GM11168 (cell line): ENCODE measurements around the gene U2AF2.
"Not testable (repeated sequence)": the region's sequence is repeated elsewhere in the genome, so short reads cannot be mapped to it uniquely, and the experiment has no call there.

Experiments
- in situ Hi-C: fragments of 300-500 bp; cut with MboI; formaldehyde crosslinking; loops from one replicate; pipeline ENCODE4 v1.12.0; 2022; ENCODE audit warnings: low sequenced_read_pairs; ENCODE audit not compliant: unreplicated experiment

U2AF2 gene

DNA sequence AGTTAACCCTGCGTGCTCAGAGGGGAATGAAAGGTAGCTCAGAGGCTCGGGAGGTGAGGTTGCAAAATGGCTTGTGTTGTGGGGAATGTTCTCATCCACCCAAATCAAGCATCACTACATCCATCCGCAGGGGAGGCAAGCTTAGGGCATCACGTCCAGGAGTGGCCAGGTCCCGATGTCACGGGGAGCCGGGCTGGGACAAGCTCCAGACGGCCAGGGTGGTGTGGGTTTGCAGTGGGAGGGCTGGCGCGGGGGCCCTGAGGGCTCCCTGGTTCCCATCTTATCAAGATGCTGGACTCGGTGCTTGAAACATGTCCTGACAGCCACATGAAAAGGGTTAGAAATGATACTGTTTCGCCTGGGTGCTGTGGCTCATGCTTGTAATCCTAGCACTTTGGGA lies 46.0 kb downstream of the U2AF2 start:
- in situ Hi-C loops: no loop called here

DNA sequence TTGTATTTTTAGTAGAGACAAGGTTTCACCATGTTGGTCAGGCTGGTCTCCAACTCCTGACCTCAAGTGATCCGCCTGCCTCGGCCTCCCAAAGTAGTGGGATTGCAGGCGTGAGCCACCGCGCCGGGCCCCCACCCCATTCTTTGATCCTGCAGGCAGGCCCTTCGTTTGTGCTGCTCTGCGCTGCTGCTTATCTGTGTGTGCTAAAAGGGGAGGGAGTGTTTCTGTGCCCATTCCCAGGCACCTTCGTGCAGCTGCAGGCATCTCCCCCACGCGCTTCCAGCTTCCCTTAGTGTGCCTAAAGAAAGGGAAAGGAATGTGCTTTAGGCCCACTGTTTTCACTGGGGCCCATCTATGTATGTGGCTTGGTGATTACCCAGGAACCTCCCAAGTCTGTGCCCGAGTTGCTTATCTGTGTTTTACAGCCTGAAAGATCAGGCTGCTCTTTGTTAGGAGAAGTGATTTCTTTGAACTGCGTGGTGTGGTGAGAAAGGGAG lies 47.3 kb downstream of the U2AF2 start:
- in situ Hi-C loops: no loop called here

DNA sequence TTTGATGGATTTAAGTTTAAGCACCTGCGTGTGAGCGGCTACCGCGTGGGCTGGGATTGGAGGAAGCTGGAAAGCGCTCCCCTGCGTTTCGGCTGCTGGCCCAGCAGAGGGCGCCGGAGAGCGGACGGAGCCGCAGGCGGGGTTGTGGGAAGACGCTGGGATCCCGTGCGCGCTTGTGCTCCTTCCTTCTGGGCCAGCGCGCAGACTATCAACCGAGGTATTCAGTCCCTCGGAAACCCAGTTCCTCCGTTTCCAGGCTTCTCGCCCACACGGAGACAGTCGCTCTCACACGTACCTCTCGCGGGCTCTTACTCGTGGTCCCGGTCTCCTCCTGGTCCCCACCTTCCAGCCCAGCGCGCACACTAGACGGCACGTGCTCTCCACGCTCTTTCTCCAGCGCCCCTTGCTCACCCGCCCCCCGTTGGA lies 49.0 kb downstream of the U2AF2 start:
- in situ Hi-C loops: no loop called here

DNA sequence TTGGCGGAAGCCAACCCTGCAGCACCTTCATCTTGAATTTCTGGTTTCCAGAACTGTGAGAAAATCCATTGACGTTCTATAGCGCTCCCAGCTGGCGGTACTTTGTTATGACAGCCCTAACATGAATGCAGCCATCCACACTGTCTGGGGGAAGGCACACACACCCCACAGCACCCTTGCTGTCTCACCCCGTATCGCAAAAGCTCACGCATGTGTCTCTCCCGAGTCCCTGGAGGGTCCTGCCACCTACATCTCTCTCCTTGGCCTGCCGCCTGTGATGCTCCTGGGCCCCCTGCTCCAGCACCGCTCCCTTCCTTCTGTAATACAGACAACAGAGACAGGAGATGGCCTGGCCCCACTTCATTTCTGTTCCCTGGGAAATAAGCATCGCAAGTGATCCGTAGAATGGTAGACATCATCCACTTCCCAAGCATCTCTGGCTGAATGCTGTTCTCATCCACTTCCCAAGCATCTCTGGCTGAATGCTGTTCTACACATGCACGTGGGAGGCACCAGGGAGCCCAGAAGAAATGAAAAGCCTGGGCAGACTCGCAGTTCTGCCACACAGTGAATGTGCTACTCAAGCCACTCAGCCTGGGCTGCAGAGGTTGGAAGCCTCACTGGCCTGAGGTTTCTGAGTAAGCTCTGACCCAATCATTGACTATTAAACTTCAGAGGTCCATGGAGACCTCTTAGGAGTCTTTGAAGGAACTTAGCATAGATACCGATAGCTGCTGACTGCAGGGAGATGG lies 49.8 kb downstream of the U2AF2 start:
- in situ Hi-C loops: no loop called here

DNA sequence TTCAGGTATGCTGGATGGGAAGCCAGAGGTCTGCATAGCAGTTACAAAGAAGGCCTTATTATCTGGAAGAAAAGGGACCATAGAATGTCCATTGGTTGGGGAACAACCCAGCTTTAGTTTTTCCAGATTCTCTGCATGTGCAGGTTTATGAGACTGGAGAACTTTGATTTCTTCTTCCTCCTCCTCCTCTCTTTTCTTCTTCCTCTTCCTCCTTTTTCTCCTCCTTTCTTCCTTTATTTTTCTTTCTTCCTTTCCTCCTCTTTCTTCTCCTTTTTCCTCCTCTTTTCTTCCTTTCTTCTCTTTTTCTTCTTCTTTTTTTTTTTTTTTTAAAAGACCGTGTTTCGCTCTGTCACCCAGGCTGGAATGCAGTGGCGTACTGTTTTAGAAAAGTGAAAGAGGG lies 51.1 kb downstream of the U2AF2 start:
- in situ Hi-C loops: no loop called here

DNA sequence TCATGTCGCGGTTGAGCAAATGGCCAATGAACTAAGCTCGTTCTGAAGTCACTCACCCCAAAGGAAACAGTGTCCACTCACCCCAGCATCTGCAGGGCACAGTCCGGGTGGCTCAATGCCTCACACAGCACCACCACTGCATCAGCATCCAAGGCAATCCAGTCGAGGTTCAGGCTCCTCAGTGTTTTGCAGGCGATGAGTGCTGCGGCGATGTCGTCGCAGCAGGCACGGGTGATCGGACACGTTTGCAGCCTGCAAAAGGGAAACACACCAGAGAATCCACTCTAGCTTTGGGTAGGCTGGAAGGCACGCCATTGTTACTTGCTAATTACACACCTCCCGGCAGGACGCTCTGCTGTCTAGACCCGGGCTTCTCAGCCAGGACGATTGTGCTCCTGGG lies 56.9 kb downstream of the U2AF2 start:
- in situ Hi-C loops: no loop called here

DNA sequence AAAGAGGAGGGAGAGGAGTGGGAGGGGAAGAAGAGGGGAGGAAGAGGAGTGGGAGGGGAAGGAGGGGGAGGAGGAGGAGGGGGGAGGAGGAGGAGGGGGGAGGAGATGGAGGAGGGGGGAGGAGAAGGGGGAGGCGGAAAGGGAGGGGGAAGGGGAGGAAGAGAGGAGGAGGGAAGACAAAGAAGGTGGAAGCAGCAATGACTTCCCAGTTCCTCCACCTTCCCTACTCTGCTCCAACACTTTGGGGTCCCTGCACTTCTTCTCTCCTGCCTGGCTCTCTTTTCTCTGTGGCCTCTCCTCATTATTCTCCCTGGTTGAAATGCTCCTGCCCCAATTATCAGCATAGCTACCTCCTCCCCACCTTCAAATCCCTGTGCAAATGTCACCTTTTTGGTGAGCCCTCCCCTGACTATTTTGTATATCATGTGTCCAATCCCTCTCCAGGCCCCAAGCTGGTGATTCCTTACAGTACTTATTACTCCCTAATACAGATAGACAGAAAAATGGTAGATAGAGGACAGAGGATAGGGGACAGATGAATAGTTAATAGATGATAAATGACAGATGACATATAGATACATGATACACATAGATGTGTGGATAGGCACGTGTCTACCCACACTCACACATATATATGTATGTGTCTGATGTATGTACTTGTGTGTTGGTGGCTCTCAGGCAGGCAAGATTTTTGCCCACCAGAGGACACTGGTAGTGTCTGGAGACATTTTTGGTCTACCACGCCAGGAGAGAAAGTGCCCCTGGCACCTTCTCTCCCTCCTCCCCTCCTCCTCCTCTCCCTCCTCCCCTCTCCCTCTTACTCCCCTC lies 58.2 kb downstream of the U2AF2 start:
- in situ Hi-C loops: no loop called here

DNA sequence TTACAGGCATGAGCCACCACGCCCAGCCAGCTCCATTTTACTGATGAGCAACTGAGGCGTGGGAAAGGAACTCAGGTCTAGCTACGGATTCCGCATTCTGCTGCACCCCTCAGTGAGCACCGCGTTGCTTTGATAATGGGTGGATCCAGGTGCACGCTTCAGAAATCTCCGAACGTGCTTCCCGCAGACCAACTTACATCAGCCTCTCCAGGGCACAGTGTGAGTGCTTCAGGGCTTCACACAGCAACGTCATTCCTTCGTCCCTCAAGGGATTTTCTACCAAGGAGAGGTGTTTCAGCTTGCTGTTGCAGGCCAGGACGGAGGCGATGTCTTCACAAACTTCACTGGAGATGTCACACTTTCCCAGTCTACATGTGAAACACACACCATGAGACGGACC lies 61.7 kb downstream of the U2AF2 start:
- in situ Hi-C loops: no loop called here

DNA sequence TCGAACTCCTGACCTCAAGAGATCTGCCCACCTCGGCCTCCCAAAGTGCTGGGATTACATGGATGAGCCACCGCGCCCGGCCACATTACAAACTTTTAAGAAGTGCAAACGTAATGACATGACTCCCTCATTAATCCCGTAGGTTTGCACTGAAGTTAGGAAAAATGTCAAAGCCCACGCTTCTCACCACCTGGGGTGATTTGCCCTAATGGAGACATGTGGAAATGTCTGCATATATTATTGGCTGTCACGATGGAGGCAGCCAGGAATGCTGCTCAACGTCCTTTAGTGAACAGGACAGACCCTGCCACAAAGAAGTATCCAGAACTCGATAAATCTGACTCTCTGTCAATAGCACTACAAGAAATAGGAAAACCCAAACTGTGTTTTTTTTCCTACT lies 62.4 kb downstream of the U2AF2 start:
- in situ Hi-C loops: no loop called here

DNA sequence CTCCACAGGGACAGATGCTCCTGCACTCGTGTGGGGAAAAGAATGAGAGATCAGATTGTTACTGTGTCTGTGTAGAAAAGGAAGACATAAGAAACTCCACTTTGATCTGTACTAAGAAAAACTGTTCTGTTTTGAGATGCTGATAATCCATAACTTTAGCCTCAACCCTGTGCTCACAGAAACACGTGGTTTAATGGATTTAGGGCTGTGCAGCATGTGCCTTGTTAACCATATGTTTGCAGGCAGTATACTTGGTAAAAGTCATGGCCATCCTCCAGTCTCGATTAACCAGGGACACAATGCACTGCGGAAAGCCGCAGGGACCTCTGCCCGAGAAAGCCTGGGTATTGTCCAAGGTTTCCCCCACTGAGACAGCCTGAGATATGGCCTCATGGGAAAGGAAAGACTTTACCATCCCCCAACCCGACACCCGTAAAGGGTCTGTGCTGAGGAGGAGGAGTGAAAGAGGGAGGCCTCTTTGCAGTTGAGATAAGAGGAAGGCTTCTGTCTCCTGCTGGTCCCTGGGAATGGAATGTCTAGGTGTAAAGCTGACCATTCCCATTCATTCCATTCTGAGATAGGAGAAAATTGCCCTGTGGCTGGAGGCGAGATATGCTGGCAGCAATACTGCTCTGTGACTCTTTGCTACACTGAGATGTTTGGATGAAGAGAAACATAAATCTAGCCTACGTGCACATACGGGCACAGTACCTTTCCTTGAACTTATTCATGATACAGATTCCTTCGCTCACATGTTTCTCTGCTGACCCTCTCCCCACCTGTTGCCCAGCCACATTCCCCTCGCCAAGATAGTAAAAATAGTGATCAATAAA lies 63.3 kb downstream of the U2AF2 start:
- in situ Hi-C loops: not testable (repeated sequence)

DNA sequence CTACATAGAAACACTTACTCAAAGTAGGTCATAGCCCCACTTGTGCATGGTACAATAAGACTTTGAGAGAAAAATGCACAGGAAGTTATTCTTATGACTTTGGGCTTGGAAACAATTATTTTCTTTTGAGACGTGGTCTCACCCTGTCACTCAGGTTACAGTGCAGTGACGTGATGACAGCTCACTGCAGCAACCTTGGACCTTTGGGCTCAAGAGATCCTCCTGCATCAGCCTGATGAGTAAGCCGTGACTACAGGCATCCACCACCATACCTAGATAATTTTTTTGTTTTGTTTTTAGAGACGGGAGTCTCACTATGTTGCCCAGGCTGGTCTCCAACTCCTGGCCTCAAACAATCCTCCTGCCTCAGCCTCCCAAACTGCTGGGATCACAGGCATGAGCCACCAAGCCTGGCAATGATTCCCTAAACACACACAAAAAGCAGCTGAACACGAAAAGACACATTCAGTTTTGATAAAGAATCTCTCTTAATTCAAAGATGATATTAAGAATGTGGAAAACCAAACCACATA lies 65.4 kb downstream of the U2AF2 start:
- in situ Hi-C loops: no loop called here

DNA sequence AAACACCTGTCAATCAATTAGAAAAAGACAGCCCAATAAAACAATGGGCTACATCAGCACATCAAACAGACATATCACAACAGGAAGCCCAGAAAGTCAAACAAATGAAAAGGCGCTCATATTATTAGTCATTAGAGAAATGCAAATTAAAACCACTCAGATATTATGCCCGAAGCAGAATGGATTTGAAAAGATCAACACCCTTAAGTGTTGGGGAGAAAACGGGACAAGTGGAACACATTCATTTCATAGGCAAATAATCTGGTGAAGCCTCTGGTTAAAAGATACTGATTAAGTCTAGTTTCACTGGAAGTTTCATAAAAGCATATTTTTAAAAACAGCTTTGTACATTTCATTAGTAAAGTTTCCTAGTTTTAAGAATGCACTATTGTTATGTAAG lies 66.0 kb downstream of the U2AF2 start:
- in situ Hi-C loops: no loop called here

DNA sequence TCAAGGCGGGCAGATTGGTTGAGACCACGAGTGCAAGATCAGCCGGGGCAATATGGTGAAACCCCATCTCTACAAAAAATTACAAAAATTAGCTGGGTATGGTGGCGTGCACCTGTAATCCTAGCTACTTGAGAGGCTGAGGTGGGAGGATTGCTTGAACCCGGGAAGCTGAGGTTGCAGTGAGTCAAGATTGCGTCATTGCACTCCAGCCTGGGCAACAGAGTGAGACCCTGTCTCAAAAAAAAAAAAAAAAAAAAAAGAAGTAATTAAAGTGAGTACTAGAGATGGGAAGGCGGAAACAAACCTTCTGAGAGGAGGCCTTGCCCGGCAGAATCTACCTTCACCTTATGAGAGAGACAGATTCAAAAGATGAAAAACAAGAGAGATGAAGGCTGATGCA lies 68.7 kb downstream of the U2AF2 start:
- in situ Hi-C loops: no loop called here
